H1 (cell line): Measurements from ENCODE around the gene DNAJC6. TPM values are rescaled to one million over a fixed set of nuclear protein-coding genes. Genes with fewer than 3 reads are reported as not detected.

Source experiments
- BACH1 ChIP-seq: IDR thresholded peaks from 2 replicates; pipeline ENCODE4 v1.6.1; 2012; ENCODE audit warnings: low read length, improper control_type of control experiment
- BRCA1 ChIP-seq: IDR thresholded peaks from 2 replicates; pipeline ENCODE4 v1.6.1; 2012; ENCODE audit warnings: low read depth, low read length, improper control_type of control experiment
- CBX8 ChIP-seq: fragments of 300-800, 300-1000 bp; sonication (generic); IDR thresholded peaks from 2 replicates; pipeline ENCODE4 v1.7.1; 2016; ENCODE audit warnings: low read depth, low read length, borderline replicate concordance
- EZH2 ChIP-seq: fragments of 200-600 bp; sonication (generic); IDR thresholded peaks from 2 replicates; pipeline ENCODE4 v1.7.1; 2012; ENCODE audit warnings: low read depth, mild to moderate bottlenecking, moderate library complexity, low read length, inconsistent platforms; ENCODE audit not compliant: severe bottlenecking
- JUN ChIP-seq: IDR thresholded peaks from 2 replicates; pipeline ENCODE4 v1.6.1; 2011; ENCODE audit warnings: low read depth, mild to moderate bottlenecking, improper control_type of control experiment, low read length
- JUND ChIP-seq: IDR thresholded peaks from 2 replicates; pipeline ENCODE4 v1.6.1; 2011; ENCODE audit warnings: mild to moderate bottlenecking, improper control_type of control experiment, low read length
- KDM4A ChIP-seq: IDR thresholded peaks from one replicate; pipeline ENCODE4 v1.7.1; 2012; ENCODE audit warnings: low read depth, mild to moderate bottlenecking, moderate library complexity, low read length, inconsistent platforms; ENCODE audit not compliant: severe bottlenecking
- NANOG ChIP-seq: IDR thresholded peaks from 2 replicates; pipeline ENCODE4 v1.6.1; 2011; ENCODE audit warnings: low read length, low read depth, mild to moderate bottlenecking, inconsistent platforms; ENCODE audit not compliant: insufficient read depth, poor library complexity, severe bottlenecking
- RNF2 ChIP-seq: fragments of 200-900, 300-1000 bp; sonication (generic); IDR thresholded peaks from 2 replicates; pipeline ENCODE4 v1.7.1; 2016; ENCODE audit warnings: borderline replicate concordance, low read depth, mild to moderate bottlenecking, antibody characterized with exemption, low read length; ENCODE audit not compliant: poor library complexity, severe bottlenecking; ENCODE audit errors: missing control alignments
- SP2 ChIP-seq: IDR thresholded peaks from 2 replicates; pipeline ENCODE4 v1.6.1; 2012; ENCODE audit warnings: mild to moderate bottlenecking, low read length, inconsistent platforms
- SUZ12 ChIP-seq: fragments of 200-600 bp; sonication (generic); IDR thresholded peaks from 2 replicates; pipeline ENCODE4 v1.6.1; 2012; ENCODE audit warnings: mild to moderate bottlenecking, inconsistent platforms, low read length, moderate library complexity, mixed read lengths
- polyA plus RNA-seq, 7 experiments: library from polyadenylated mRNA; depleted of rRNA in 3 of 7; stranded (reverse) in 5 of 7; unstranded in 2 of 7; fragments of >200 nt in 5 of 7; fragments of 200-250 nt in 2 of 7; gene quantifications; 1 replicate in 5 of 7; 2 replicates in 1 of 7; 4 replicates in 1 of 7; pipeline versions ENCODE4 v1.2.1 to v1.2.3, GENCODE V29; 2011 to 2013; ENCODE audit warnings: missing spikeins in 2 of 7, mixed read lengths in 2 of 7
- total RNA-seq: library from RNA; stranded (reverse); fragmentation: NEBNext Ultra II Directional; extraction: Animal tissue kit (Norgen Biotek cat#: 25700); gene quantifications from 2 replicates; pipeline ENCODE4 v1.2.1, GENCODE V29; 2021
- TF ChIP-seq, protein P1 (sequence below), 3 experiments: IDR thresholded peaks; 1 replicate in 2 of 3; 2 replicates in 1 of 3; pipeline versions ENCODE4 v1.5.1 to v1.6.1; 2011; ENCODE audit warnings: low read length in 3 of 3, mild to moderate bottlenecking in 3 of 3, inconsistent platforms in 2 of 3, low read depth in 1 of 3, moderate library complexity in 1 of 3; ENCODE audit not compliant: insufficient read depth in 1 of 3; ENCODE audit errors: control extremely low read depth in 1 of 3

DNAJC6 gene
- total and polyA plus RNA-seq, 2 of the 8 experiments (the other 6 are each of a cell fraction or from before 2014, with no cell fraction given) = 1.6 to 3.0 TPM

DNA sequence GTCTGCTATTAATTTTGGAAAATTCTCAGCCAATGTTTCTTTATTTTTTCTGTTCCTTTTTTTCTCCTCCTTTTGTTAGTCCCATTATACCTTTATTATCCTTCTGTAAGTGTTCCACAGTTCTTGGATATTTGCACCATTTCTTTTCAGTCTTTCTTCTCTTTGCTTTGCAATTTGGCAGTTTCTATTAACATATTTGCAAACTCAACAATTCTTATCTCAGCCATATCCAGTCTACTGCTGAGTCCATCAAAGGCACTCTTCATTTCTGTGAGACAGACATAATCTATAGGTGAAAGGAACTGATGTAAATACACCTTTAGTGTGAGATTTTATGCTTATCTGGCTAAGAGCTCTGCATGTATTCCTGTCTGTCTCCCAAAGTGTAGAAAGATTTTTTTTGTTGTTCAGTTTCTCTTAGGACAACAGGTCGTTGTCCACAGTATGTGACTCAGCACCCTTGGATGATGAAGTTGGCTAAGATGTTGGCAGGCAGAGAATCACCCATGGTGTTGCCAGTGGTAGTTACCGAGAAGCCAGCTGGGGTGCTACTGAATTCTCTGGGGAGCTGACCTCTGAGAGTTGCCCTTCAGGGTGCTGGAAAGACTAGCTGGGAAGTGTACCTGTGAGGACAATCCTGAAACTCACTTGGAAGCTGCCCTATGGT lies 149.5 kb downstream of the DNAJC6 start (continued):
- TF ChIP-seq, protein P1, sequence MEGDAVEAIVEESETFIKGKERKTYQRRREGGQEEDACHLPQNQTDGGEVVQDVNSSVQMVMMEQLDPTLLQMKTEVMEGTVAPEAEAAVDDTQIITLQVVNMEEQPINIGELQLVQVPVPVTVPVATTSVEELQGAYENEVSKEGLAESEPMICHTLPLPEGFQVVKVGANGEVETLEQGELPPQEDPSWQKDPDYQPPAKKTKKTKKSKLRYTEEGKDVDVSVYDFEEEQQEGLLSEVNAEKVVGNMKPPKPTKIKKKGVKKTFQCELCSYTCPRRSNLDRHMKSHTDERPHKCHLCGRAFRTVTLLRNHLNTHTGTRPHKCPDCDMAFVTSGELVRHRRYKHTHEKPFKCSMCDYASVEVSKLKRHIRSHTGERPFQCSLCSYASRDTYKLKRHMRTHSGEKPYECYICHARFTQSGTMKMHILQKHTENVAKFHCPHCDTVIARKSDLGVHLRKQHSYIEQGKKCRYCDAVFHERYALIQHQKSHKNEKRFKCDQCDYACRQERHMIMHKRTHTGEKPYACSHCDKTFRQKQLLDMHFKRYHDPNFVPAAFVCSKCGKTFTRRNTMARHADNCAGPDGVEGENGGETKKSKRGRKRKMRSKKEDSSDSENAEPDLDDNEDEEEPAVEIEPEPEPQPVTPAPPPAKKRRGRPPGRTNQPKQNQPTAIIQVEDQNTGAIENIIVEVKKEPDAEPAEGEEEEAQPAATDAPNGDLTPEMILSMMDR (IDR thresholded peaks at IDR 0.05; ENCODE audit: control extremely low read depth in 1 of 3, insufficient read depth in 1 of 3, low read depth in 1 of 3, low read length in 3 of 3) = no peak
- no peak for TF ChIP-seq BACH1
- TF ChIP-seq SUZ12 = no peak
- TF ChIP-seq NANOG = no peak
- no peak for TF ChIP-seq KDM4A
- TF ChIP-seq CBX8 = no peak
- TF ChIP-seq RNF2 = no peak
- TF ChIP-seq SP2 = no peak
- TF ChIP-seq BRCA1 = no peak
- no peak for TF ChIP-seq EZH2
- TF ChIP-seq JUND = no peak
- TF ChIP-seq JUN = no peak
